GM18511 (cell line): ENCODE data around the gene HECW1.
"Not testable (repeated sequence)": the region's sequence is repeated elsewhere in the genome, so short reads cannot be mapped to it uniquely, and the experiment has no call there.

Experiments used
- ATAC-seq: cut with Tn5 transposase; IDR thresholded peaks from one replicate; pipeline ENCODE4 v1.9.1; 2021; ENCODE audit warnings: mild to moderate bottlenecking, moderate library complexity; ENCODE audit not compliant: unreplicated experiment

Gene HECW1

DNA sequence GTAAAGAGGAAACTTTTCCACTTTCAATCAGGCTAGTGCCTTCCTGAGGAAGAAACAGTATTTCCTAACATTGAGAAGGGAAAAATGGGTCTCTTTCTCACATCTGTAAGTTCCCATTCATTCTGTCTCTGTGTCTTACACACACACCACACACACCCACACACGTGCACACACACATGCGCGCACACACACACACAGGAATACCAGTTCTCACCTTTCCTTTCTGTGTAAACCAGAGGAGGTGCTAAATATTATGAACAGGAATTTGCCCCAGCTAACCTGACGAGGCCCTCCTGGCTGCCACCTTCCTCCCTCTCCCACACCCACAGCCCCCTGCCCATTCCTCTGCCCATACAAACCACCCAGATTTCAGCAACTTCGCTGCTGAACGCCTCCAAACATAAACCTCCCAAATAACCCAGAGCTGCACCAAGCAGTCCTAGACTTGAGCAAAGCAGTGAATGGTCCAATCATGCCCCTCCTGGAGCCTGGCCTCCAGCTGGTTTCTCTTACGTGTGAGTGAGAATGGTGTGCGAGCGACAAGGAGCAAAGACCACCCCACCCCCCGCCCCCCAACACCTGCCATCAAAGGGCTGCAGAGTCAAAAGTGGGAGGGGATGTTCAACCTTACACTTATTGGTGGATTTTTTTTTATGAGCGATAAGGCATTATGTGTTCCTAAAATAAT is 190.5 kb downstream of the HECW1 start:
- no peak for ATAC-seq

DNA sequence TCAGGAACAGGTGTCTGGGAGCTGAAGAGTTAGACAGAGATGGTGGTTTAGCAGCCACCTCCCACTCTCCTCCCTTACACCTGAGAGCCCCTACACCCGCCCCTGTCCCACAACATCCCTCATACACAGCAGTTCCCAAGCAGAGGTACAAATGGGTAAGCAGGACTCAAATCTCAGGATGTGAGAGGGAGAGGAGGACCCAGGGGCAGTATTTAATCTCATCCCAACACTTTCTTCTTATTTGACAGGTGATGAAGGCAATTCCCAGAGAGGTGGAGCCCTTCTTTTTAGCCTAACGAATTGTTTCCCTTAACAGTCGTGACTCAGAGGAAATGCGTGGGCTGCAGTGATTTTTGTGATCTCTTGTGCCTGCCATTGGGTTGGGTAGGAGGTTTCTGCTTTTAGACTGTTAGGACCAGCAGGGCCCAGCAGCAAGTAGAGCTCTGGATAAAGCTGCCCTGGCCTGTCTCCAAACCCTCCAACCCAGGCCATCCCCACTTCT is 191.3 kb downstream of the HECW1 start:
- no peak for ATAC-seq

DNA sequence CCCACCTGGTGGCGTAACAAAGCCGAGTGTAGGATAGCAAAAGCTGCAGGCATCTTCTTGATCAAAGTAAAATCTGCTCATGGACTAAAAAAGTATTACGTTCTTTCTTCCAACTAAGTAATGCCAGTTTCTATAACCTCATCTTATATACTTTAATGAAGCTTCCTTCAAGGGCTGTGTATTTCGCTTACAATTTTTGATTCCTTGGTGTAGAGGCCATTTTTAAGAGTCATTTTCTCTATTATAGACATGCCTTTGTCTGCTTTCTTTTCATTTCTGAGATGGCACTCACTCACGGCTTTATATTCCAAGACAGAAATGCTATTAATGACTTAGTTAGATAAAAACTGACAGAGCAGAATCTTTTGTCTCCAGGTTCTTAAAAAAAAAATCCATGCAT is 194.0 kb downstream of the HECW1 start:
- no peak for ATAC-seq

DNA sequence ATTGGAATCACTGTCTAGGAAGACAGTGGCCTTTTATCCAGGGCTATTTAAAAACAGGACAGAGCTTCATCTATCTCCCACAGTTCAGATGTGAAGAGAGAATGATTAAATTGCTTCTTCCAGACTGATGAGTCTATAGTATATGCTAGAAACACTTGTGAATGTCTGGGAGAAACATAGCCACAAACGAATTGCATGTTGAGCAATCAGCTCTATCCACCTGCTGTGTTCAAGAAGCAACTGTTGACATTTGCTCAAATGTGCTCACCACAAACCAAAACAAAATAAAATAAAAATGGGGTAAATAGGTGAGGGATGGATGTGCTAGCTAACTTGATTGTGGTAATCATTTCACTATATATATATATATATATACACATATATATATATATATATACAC is 195.1 kb downstream of the HECW1 start:
- ATAC-seq, result no peak

DNA sequence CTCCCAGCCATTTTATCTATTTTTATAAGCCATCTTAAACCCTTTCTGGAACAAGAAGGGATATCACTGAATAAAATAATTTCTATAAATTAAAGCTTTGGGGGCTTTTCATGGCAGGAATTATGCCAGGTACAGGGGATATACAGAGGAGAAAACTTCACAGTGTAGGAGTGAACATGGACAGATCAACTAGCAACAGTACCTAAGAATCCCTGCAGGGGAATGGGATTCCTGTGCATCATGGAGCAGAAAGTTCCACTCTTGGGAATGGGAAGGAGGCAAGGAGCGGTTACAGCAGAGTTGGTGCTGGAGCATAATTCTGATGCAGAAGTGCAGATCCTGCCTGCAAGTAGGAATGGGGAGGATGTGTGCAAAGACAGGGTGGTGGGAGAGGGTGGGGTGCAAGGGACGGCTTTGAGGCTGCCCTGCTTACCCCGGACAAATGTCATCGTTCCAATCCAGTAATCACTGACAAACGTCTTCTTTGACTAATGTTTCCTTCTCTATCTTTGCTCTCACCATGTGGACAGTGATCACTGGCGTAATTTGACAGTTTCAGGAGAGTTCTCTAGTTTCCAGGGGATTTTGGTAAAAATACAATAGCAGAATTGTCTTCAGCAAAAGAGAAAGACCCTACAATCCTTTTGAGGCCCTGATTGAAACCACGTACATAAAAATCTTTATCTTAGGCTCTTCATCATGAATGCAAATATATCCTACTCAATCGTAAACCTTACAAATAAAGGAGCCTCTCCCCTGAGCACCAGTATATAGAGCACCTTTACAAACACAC is 196.7 kb downstream of the HECW1 start:
- peak; percentile 75 for ATAC-seq

DNA sequence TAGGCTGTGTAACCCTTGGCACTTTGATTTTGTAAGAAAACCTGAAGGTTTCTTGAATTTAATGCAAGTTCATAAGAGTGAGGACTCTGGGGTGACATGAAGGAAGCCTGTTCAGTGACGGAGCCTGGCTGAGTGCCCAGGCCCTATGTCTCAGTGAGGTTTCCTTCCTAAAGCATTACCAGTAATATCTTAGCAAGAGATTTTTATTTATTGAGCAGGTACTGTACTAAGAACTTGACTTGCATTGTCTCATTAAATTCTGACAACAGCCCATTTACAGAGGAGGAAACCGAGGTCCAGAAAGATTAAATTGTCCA is 197.2 kb downstream of the HECW1 start:
- peak; percentile 51 for ATAC-seq

DNA sequence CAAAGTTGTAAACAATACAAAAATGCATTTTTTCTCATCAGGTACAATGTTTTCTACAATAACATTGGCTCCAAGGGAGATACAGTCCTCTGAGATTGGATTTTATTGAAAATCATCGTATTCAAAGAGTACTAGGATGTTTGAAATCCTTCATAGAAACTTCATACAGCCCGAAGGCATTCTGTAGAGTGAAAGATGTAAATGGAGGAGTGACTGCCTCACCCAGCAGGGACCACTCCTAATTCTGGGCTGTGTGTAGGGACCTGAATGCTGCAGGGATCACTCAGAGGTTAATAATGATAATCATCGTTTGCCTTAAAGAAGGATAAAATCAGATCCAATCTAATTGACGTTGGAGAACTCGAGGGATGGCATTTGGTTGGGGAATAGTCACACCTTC is 198.6 kb downstream of the HECW1 start:
- ATAC-seq, result no peak

DNA sequence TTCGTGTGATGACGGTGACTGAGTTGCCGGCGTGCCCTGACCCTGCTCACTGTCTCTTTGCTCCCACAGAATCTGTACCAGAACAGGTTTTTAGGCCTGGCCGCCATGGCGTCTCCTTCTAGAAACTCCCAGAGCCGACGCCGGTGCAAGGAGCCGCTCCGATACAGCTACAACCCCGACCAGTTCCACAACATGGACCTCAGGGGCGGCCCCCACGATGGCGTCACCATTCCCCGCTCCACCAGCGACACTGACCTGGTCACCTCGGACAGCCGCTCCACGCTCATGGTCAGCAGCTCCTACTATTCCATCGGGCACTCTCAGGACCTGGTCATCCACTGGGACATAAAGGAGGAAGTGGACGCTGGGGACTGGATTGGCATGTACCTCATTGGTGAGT is 199.2 kb downstream of the HECW1 start:
- ATAC-seq, result no peak

DNA sequence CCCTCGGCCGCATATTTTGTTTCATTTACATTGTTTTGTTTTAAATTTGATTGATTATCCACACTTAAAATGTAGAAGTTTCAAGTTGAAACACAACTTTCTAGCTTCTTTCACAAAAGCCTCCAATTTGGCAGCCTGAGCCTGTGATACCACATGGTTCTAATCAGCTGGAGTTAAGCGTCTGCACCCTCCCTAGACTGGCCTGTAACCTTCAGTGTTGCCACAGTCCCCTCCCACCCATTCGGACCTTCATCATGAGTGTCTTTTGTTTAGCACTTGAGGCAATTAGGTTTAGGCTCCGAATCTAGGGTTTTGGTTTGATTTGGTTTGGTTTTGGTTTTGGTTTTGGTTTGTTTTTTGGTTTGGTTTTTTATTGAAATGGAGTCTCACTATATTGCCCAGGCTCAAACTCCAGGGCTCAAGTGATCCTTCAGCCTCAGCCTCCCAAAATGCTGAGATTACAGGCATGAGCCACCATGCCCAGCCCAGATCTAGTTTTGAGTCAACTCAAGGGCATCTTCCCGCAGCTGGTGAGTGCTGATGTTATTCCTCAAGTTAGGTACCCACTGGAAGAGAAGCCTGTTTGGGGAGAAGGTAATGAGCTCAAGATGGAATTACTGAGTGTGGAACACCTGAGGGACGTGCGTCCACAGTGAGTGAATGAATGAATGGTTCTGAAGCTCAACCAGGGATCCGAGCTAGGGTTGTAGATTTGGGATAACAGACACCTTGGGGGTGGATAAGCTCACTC is 201.4 kb downstream of the HECW1 start:
- no peak for ATAC-seq

DNA sequence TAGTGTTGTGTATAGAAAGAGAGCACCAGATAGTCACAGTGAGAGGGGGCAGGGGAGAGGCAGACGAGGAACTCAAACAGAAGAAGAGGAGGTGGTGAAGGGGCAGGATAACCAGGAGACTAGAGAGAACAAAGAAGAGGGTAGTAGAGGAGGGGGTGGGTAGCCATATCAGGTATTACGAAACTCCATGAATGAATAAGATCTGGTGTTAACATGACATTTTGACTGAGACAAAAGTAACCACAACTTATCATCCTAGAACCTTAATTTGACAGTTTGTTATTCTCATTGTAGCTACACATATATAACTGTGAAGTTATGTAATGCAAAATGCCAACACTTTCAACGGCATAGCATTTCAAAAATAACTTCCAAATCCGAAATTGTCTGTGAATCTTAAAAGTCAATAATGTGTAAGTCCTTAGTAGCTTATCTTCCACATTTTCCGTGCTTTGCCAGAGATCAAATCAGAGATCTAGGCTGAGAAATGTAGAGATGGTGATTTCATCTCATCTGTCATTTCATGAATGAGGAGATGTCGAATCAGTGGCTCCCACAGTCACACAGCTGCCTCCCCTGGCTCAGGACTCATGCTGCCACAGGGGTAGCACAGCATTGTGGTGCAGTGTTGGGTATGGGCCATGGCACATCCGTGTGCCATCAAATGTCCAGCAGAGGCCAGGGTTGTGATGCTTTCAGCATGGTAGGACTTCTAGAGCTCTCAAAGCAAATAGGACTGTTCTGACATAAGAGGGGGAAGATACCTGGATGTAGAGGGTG is 202.1 kb downstream of the HECW1 start:
- ATAC-seq, result peak; percentile 56

DNA sequence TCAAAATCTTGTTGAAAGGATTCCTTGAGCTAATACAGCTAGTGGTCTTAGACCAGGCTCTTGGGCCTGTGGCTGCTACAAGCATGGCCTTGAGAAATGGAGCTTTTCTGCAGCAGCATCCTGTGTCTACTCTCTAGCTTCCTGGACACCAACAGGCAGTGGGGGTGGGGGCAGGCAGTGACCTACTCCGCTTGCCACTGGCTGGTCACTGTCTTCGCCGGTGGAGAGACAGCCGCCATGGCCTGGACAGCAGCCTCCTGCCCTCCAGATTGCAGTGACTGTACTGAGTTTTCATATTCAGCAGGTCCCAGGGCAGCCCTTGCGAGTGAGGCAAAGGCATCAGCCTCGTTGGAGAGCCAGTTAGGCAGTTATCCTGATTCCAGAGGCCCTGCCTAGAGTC is 204.6 kb downstream of the HECW1 start:
- no peak for ATAC-seq

DNA sequence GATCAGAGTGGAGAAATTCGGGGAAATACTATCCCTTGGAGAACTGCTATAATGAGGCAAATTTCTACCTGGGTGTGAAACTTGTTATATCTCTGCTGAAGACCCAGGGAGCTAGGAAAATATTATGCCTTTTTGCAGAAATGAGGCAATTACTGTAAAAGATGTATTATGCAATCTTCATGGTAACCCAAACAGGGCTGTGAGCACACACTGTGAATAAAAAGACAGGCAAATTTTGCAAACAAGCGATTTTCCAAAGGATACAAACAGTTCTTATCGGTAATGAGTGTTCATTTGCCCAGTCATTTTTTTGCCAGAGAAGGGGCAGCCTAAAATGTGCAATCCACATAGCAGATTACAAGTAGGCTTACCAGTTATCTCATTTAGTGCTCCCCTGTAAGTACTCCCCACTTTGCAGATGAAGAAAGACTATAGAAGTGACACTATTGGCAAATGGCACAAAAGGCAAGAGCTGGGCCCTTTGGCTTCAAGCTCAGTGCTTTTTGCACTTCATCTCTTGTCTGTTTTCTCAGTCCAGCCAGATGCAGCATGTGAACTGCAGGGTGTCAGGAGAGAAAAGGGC is 205.8 kb downstream of the HECW1 start:
- no peak for ATAC-seq

DNA sequence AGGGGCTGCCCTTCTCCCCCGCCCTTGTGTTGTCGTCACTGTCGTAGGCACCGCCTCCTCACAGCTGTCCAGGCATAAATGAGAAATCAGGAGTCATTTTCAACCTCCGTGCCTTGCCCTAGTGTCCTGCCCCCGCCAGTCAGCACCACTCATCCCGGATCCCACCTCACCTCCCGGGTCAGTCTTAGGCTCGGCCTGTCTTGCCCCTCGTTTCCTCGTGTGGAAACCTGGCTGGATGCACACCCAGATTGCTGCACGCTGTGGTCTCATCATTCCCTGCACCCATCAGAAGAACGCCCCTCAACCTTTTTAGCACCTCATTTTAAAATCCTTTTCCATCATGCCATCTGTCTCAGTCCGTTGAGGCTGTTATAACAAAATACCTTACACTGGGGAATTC is 213.1 kb downstream of the HECW1 start:
- no peak for ATAC-seq

DNA sequence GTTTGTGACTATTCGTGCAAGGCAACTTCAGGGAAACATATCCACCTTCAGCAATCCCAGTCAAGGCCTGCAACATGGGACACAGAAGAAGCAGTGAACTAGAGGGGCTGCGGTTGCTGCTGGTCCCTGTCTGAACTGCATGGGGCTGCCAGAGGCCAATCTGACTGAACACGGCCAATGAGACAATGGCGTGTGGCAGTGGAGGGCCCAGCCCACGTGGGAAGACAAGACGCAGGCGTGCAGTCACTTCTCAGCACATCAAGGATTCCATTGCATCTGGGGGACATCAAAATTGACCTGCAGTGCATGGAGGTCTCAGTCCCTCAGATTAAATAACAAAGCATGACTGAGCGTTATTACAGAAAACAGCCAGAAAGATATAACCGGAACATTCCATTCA is 215.9 kb downstream of the HECW1 start:
- ATAC-seq, result no peak

DNA sequence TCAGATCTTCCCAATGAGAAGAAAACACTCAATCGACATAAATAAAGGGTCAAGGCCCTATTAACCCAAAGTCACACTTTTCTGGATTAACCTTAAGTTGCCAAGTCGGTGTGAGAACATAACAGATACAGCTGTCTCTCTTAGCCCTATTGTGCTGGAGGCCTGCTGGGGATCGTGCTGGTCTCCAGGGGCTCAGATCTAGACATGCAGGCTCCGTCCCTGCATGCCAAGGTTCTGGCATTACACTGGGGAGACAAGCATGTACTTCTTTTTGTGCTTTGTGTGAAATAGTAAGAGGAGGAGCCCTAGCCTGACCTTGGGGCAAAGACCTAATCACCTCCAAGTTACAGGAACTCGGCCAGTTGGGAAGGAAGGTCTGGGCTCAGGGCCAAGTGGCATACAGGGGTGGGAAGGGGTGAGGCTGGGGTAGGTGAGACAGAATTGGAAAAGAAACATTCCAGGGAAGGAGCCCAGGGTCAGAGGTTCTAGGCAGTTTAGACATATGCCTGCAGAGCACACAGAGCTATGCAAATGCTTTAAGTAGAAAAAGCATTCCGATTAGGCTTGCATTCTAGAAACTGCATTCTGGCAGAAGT is 216.4 kb downstream of the HECW1 start:
- no peak for ATAC-seq

DNA sequence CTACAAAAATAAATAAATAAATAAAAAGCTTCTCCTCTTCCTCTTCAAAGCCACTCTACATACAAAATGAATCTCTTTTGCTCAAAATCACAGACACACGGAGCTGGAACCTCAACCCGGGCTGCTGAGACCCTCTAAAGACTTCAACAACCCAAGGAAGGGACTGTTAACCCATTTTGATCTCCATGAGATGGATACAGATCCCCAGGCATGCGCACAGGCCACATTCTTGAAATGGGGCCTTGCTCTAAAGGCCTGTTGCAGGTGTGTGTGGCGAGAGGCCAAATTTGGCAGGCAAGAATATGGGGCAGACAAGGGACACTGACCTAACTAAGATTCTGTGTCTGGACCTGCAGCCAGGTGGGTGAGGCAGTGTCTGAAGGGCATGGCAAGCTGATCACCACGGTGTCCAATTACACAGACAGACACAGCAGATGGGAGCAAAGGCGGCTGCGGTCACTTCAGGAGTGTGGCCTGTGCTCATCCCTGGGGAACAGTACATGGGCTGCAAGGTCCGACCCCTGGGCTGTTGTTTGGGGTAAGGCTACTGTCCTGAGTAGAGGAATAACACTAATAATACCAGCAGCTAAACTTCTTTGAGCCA is 219.8 kb downstream of the HECW1 start:
- ATAC-seq, result no peak

DNA sequence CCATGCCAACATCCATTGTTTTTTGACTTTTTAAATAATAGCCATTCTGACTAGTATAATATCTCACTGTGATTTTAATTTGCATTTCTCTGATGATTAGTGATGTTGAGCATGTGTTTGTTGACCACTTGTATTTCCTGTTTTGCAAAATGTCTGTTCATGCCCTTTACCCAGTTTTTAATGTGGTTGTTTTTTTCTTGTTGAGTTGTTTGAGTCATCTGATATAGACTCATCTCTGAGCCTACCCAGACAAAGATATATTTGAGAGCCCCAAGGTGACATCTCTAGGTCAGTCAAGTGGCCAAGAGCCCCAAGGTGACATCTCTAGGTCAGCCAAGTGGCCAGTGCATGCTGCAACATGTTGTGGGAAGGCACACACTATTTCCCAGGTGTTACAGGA is 224.7 kb downstream of the HECW1 start:
- no peak for ATAC-seq

DNA sequence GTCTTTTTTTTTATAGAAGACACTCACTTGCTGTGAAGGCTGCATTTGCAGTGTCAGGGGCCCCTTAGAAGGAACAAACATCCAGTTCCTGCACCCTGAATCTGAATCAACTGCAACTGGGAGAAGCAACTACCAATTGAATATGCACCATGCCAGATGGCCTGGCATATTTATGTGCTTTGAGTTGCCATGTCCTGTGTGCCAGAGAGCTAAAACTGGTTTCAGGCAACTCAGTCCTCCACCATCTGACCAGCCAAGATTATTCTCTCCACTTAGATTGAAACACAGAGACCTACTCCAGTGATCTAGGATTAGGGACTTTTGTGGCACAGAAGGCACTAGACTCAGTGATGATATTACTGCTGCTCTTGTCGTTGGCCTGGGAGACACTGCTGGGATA is 225.4 kb downstream of the HECW1 start:
- no peak for ATAC-seq

DNA sequence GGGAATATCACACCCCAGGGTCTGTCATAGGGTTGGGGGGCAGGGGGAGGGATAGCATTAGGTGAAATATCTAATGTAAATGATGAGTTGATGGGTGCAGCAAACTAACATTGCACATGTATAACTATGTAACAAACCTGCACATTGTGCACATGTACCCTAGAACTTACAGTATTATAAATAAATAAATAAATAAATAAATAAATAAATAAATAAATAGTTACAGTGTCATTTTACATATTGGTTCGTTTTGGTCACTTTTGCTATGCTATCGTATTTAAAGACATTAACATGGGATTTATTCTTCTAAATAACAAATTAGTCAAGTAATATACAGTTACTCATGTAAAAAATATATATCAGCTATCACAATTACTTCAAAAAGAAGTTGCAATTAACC is 228.7 kb downstream of the HECW1 start:
- ATAC-seq, result no peak

DNA sequence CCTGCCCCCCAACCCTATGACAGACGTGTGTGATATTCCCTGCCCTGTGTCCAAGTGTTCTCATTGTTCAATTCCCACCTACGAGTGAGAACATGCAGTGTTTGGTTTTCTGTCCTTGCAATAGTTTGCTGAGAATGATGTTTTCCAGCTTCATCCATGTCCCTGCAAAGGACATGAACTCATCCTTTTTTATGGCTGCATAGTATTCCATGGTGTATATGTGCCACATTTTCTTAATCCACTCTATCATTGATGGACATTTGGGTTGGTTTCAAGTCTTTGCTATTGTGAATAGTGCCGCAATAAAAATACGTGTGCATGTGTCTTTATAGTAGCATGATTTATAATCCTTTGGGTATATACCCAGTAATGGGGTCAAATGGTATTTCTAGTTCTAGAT is 231.0 kb downstream of the HECW1 start:
- ATAC-seq, result not testable (repeated sequence)
